NCI-H524 (cell line): Measurements from ENCODE around the gene TMEM63A.
A peak's percentile ranks its signal among the peaks of the same experiment; 100 is the strongest.

ENCODE experiments used
- DNase-seq, 2 experiments: peaks; one replicate each; lab custom pipeline; 2025; lab: John Stamatoyannopoulos, UW

TMEM63A gene

GRCh38 chr1:225866981-225867380 is 15.2 kb downstream of the TMEM63A start:
- no peak for DNase-seq

- no peak for DNase-seq
Observed at GRCh38 chr1:225866061-225866837, 15.9 kb downstream of the TMEM63A start.

- DNase-seq, result no peak
Observed at GRCh38 chr1:225865514-225865913, 16.7 kb downstream of the TMEM63A start.

DNA sequence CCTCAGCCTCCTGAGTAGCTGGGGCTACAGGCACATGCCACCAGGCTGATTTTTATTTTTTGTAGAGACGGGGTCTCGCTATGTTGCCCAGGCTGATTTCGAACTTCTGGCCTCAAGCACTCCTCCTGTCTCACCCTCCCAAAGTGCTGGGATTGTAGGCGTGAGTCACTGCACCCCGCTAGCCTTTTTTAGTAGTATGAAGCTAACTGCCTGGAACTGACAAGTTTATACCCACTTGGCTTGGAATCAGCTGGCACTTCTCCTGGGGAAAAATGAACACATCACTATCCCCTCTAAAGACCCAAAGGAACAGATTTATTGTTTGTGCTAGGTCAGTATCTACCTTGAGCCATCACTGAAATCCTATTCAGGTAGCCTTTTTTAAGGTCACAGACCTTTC is 19.0 kb downstream of the TMEM63A start:
- DNase-seq, result no peak

GRCh38 chr1:225862581-225862950 is 19.6 kb downstream of the TMEM63A start:
- no peak for DNase-seq

DNA sequence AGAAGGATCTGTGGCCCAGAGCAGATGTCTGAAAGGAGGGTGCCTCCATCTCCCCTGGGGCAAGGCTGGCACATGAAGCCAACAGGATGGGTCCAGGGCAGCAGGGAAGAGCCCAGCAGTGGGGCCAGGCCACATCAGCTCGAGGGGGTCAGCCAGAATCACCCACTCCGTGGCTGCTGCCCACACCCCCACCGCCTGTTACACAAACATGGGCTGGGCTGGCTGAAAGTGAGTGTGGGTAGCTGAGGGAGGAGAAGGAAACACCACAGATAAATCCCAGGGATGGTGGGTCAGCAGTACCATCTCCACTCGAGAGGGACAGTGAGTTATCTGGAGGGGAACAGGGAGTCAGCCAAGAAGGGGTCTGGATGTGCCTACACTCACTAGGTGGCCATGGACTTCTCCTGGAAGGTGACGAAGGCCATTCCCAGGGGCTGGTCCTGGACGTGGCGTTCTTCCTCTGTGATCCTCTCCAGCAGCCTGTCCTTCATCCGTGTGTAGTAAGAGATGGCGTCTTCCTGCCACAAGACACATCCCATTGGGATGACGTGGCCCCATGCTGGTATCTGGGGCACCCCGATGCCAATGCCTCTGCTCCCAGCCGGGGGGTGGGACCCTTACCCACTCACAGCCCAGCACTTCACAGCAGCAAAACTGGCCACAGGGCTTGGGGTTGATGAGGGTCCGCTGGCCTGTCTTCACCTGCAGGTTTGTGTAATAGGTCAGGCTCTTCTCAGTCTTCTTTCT is 20.2 kb downstream of the TMEM63A start:
- DNase-seq, result no peak

DNA sequence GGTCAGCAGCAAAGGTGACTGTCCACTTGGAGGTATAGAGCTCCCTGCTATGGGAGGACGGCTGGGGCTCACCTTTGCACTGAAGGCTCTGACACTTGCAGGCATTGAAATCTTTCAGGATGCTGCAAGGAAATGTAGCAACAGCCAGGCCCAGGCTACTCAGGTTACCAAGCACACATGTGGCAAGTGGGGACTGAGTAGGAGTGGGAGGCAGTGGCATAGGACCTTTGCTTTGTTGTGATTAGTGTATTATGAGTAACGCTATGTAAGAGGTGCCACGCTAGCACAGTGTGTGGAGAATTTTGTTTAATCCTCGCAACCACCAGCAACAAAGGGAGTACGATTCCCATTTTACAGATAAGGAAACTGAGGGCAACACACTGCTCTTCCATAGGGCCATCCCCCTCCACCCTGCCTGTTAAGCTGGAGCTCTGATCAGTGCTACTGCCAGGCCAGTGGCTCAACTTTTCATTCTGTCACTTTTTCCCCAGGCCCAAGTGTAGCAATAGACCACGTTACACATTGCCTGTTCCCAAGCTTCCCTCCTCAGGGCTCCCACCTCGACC is 21.2 kb downstream of the TMEM63A start:
- DNase-seq, result no peak

DNA sequence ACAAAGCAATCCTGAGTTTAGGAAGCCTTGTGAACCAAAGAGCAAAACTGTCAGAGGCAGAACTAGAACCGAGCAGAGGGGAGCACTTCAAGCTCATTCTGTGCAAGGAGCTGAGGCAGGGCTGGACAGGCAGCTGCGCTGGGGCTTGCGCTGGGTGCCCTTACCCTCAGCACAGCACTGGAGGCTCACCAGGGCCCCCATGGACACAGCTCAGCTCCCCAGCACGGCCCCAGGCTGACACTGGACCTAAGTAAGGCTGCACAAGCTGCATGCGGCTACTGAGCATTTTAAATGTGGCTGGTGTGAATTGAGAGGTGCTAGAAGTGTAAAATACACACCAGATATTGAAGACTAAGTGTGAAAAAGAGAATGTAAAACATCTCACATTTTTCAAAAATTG is 22.1 kb downstream of the TMEM63A start:
- no peak for DNase-seq

DNA sequence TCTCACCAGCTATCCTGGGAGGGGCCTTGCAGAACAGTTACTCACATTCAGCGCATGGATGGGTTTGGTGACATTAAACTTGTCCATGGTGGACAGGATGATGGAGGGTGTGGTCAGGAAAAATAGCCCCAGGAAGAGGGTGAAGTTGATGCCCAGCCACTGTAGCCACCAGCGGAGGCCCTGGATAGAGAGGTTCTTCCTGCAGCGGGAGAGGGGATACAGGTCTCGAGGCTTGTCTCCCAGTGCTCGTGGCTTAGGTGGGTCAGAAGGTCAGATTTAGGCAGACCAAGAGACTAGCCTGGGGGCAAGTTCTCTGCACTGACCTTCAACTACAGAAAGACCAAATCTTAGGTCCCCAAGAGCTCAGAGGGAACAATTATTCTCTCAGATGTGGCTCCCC is 23.0 kb downstream of the TMEM63A start:
- no peak for DNase-seq

- no peak for DNase-seq
Observed at GRCh38 chr1:225857256-225857655, 24.9 kb downstream of the TMEM63A start.

DNA sequence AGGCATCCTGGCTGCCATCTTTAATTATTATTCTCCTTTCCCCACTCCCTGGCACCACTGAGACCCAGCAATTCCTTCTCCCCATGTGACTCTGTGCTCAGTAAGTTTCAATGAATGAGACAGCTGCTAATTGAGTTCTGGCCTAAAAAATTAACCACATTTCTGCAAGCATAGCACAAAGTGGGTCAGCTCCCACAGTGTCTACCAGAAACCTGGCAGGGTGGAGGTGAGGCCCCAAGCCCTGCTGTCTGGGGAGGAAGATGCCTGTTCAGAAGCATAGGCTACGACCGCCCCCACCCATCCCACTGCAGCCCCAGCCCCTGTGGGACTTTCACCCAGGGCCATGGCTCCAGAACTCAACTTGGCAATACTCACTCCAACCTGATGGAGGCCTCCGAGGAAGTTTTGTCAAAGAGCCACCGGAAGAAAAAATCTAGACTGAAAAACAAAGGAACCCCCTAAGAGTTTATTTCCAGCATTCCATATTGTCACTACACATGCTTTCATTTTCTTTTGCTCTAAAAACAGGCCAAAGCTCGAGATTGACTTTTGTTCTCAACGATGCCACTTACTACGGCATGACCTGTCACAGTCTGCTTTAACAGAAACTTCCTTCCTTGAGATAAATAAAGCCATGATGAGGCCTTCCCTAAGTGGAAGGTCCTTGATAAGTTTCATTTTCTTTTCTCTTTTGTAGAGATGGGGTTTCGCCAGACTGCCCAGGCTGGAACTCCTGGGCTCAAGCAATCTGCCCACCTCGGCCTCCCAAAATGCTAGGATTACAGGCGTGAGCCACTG is 26.5 kb downstream of the TMEM63A start:
- DNase-seq, result no peak

GRCh38 chr1:225853441-225853840 is 28.7 kb downstream of the TMEM63A start:
- no peak for DNase-seq

DNA sequence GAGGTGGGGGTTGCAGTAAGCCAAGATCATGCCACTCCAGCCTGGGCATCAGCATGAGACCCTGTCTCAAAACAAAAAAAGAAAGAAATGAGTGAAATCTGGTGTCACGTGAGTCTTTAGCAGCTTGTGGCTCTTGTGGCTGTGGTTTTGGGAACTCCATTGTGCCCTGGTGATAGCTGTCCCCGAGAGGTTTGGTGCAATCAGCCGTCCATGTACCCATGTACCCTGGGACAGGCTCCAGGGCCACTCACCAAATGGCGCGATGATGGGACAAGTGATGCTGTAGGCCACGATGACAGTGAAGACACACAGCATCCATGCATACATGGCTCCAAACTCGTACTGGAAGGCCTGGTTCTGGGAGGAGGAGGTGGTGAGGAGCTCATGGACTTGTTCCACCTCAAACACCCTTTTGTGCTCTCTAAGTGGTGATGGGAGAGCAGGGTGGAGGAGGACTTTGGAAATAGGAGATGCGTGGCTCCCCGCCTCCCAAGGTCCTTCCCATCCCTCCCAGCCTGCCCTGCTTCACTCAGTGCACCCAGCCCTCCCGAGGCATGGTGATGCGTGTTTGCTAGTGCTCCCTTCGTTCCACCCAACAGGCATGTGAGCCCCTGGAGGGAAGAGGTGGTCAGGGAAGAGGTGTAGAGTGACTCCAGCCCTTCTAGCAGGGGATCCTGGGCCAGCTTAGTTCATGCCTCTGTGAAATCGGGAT is 29.6 kb downstream of the TMEM63A start:
- no peak for DNase-seq

- DNase-seq, result no peak
Observed at GRCh38 chr1:225851805-225852204, 30.4 kb downstream of the TMEM63A start.

DNA sequence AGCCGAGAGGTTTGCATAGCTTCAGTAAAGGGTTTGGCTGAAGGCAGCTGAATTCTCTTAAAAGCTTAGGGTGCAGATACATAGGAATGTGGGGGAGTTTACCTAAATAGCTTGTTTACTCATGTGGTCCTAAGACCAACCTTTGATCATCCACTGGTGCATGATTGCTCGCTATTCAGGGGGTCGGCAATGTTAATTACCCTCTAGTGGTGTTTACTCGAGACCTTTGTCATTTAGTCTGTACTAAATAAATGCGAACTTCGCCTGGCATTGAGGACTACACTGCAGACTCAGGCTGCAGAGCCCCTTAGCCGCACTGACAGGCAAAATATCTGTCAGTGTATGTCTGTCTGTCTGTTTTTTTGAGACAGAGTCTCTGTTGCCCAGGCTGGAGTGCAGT is 31.8 kb downstream of the TMEM63A start:
- no peak for DNase-seq

DNA sequence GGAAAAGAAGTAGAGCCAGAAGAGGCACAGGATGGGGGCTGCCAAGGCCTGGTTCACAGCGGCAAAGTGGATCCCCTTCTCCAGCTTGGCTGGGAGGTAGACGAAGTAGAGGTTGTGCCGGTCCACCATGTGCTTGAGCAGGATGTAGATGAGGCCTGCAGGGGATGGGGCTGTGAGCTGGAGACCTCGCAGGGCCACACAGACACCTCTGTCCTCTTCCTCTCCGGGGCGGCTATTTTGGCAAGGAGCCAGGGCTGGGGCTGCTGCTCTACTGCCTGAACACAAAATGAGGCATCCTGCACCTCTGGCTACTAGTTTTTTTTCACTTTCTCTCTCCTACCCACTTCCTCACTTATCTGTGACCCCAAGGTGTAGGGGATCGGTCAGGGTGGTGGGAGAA is 32.3 kb downstream of the TMEM63A start:
- DNase-seq, result no peak

DNA sequence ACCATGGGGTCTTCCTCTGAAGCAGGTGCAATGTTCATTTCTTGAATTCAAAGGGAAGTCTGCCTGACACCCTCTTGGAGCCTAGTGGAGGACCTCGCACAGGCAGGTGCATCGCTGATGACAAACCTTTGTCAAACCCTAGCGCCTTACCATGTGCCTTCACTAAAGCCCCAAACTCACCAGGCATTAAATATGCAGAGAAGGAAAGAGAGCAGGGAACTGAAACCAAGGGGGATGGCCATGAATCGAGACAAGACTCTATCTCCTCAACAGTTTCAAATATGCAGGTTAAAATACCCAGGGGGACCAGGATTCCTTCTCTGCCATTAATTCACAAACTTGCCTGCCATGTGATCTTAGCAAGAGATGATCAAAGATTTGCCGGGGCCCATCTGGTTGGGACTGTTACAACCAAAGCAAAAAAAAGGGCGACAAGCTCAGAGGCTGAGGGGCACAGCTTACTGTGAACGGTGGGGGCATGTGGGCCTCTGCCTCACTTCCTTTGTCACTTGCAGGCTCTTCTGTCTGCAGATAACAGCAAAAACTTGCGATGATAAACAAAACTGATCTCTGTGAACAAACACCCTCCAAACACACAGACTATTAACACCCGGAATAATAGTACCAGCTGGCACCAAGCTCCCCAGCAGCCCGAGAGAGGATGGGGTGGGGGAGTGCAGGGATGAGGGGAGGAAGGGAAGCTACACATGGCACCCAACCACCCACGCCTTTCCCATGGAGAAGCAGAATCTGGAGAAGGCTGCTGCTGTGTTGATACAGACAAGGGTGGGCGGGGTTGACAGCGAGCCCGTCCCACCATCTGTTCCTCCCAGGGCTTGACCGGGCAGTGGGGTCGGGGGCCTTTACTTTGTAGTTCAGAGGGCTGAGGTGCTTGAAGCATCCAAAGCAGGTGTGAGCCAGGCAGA is 33.9 kb downstream of the TMEM63A start:
- DNase-seq, result peak; percentile 63 to 89

DNA sequence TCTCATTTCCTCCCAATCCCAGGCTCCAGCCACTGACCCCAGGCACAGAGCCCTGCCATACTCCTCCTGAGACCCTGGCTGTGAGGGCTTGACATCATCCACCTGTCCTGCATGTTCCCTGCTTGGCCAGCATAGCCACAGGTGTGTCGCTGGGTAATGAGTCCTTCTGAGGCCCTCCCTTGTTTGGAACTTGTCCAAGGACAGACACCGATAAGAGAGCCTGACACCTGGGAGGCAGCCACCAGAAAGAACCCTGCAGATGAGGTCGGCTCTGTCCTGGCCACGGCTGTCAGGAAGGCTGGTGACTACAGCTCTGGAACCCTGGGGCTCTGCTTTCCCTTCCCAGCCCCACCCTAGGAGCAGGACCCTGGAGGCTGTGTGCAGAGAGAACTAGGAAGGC is 34.6 kb downstream of the TMEM63A start:
- DNase-seq, result peak in 1 of 2 experiments; percentile 10

DNA sequence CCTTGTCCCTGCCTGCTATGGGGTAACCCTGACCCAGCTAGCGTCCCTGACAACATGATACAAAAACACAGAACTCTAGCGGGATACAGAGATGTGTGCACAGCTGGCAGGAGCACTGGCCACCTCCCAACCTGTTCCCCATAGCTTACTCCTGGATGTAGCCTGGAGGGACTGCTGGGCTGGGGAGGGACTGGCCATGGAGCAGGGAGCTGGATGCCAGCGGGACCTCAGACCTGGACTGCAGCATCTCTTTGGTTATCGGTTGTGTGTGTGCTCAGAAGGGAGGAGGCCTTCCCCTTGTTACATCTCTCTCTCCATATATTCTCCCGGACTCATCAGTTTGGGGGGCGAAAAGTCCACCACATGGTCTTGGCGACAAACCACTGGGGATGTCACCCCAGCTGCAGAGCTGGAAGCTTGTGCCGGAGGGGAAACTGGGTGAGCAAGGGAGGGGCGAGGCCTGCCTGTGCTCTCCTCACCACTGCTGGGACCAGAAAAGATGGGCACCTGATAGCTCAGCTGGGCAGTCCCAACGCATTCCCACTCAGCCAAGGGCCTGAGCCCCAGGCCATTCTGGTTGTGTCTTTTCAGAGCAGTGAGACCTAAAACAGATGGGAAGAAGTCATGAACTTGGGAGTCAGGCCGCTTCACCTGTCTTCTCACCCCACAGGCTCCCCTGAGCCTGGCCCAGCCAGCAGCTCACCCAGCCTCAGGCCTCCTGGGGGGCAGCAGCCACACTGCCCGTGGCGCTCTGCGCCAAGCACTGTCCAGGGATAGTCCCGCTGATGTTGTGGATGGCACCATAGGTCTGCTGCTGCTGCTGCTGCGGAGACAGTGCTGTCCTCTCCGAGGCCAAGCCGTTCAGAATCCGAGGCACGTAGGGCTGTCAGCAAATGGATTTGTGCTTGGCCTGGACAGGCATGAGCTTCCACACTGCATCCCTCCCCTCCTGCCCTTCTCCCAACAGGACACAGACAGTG is 35.6 kb downstream of the TMEM63A start:
- DNase-seq, result no peak
